HEK293T (cell line): ENCODE data around the gene POLR2E.

Experiments used
- CTCF ChIA-PET: fragments of 350-600 bp; formaldehyde crosslinking; extraction: SDS; loops from one replicate; lab custom pipeline; 2021; ENCODE audit warnings: antibody characterized with exemption, inconsistent platforms; lab: Yijun Ruan, JAX
- POLR2A ChIA-PET: fragments of 350-600 bp; formaldehyde crosslinking; extraction: SDS; loops from one replicate; lab custom pipeline; 2020; ENCODE audit warnings: antibody characterized with exemption, inconsistent platforms; lab: Yijun Ruan, JAX
- DNase-seq: peaks from one replicate; pipeline ENCODE4 v3.0.0; 2012; ENCODE audit warnings: mixed read lengths; ENCODE audit errors: extremely low spot score
- ARNT ChIP-seq: fragments of 450-650 bp; IDR thresholded peaks from 2 replicates; pipeline ENCODE4 v1.6.1; 2017; ENCODE audit warnings: mild to moderate bottlenecking
- BHLHE40 ChIP-seq: fragments of 450-650 bp; IDR thresholded peaks from 2 replicates; pipeline ENCODE4 v1.6.1; 2016; ENCODE audit warnings: mild to moderate bottlenecking, moderate library complexity, borderline replicate concordance
- CTBP1 ChIP-seq: fragments of 450-650 bp; IDR thresholded peaks from 2 replicates; pipeline ENCODE4 v1.6.1; 2016; ENCODE audit warnings: borderline replicate concordance
- ELF4 ChIP-seq: fragments of 450-650 bp; IDR thresholded peaks from 2 replicates; pipeline ENCODE4 v1.6.1; 2017; ENCODE audit warnings: antibody characterized with exemption
- FOXA1 ChIP-seq: fragments of 450-650 bp; IDR thresholded peaks from 2 replicates; pipeline ENCODE4 v1.6.1; 2016; ENCODE audit warnings: mild to moderate bottlenecking
- FOXK2 ChIP-seq: fragments of 450-650 bp; IDR thresholded peaks from 2 replicates; pipeline ENCODE4 v1.6.1; 2016; ENCODE audit warnings: mild to moderate bottlenecking
- FOXM1 ChIP-seq: fragments of 450-650 bp; IDR thresholded peaks from 2 replicates; pipeline ENCODE4 v1.6.1; 2017; ENCODE audit warnings: mild to moderate bottlenecking, borderline replicate concordance
- HDGF ChIP-seq: fragments of 450-650 bp; IDR thresholded peaks from 2 replicates; pipeline ENCODE4 v1.6.1; 2017; ENCODE audit warnings: antibody characterized with exemption, borderline replicate concordance
- L3MBTL2 ChIP-seq: fragments of 450-650 bp; conservative IDR thresholded peaks from 2 replicates; pipeline ENCODE4 v1.6.1; 2016; ENCODE audit warnings: mild to moderate bottlenecking
- LEF1 ChIP-seq: fragments of 450-650 bp; IDR thresholded peaks from 2 replicates; pipeline ENCODE4 v1.6.1; 2017; ENCODE audit warnings: mild to moderate bottlenecking, borderline replicate concordance
- NFRKB ChIP-seq: fragments of 450-650 bp; IDR thresholded peaks from 2 replicates; pipeline ENCODE4 v1.6.1; 2016; ENCODE audit warnings: mild to moderate bottlenecking, moderate library complexity
- PKNOX1 ChIP-seq: fragments of 450-650 bp; IDR thresholded peaks from 2 replicates; pipeline ENCODE4 v1.6.1; 2016
- SP1 ChIP-seq: fragments of 450-650 bp; IDR thresholded peaks from 2 replicates; pipeline ENCODE4 v1.6.1; 2017
- SUZ12 ChIP-seq: fragments of 450-650 bp; IDR thresholded peaks from 2 replicates; pipeline ENCODE4 v1.6.1; 2016; ENCODE audit warnings: mild to moderate bottlenecking
- TARDBP ChIP-seq: fragments of 450-650 bp; IDR thresholded peaks from 2 replicates; pipeline ENCODE4 v1.6.1; 2016
- ZNF384 ChIP-seq: fragments of 450-650 bp; IDR thresholded peaks from 2 replicates; pipeline ENCODE4 v1.6.1; 2016

Gene POLR2E

DNA sequence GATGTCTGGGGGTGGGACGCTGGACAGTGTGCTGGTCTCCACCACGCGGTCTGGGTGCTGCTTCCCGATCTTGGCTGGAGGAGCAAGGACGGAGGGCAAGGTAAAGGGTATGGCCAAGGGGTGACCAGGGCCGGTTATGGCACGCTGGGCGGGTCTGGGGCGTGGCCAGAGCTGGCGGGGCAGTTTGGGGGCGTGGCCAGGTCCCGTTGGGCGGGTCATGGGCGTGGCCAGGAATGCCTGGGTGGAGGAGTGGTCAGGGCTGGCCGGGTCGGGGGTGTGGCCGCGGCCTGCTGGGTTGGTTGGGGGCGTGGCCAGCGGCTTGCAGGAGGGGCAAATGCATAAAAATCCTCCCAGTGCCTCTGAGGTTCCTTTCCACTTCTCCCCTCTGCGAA, 27.8 kb upstream of the POLR2E start:
- POLR2A ChIA-PET = interaction anchor here (0.8 to 1.2 kb wide), 3 partner anchors 19 to 146 kb away, joined by 3 to 4 read pairs (median 3); partner anchors contain the start of genes ARHGAP45 and GPX4
- TF ChIP-seq FOXK2 = no peak
- no peak for TF ChIP-seq NFRKB
- no peak for TF ChIP-seq FOXA1
- peak; percentile 100 for TF ChIP-seq SP1
- peak; percentile 98 for DNase-seq
- CTCF ChIA-PET = interaction anchor here (1.0 to 1.1 kb wide), 2 partner anchors 9 to 91 kb away, joined by 3 to 5 read pairs; no protein-coding TSS in a partner anchor

DNA sequence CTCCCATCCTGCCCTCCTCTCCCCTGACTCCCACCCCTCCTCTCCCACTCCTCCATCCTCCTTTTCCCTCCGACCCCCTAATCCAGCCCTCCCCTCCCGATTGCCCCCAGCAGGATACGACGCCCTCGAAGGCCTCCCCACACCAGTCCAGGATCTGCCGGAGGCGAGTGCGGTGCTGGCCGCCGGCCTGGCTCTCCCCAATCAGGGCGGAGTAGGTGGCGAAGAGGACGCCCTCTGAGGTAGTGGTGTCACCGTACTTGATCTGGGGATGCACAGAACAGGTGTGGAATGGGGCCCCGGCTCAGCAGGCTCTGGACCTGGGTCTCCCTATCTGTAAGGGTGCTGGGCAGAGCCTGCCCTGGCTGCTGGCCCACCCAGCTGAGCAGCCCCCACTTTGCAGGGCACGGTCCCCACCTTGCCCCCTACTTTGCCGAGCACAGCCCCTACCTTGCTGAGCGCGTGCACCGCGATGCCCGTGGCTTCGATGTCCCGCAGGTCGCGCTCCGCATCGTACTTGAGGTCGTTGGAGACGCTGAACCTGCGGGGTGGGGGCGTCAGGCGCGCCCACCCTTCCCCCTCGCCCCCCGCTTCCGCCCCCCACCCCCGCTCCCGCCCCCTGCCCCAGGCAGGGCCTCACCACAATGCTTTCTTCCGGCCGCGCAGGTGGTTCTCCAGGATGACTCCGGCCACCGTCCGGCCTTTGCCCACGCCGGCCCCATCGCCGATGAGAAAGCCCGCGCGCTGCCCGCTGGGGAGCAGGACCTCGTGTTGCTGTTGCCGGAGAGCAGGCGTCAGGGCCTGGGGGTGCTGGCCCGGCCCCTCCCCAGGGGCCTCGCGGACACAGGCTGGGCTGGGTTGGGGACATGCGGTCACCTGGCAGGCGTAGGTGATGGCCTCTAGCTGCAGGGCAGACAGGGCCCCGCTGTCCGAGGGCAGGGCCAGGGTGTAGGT, 27.1 kb upstream of the POLR2E start:
- TF ChIP-seq ELF4 = no peak
- TF ChIP-seq BHLHE40 = no peak
- TF ChIP-seq CTBP1 = no peak
- TF ChIP-seq FOXM1 = no peak
- no peak for TF ChIP-seq FOXA1
- TF ChIP-seq TARDBP = no peak
- TF ChIP-seq FOXK2 = no peak
- TF ChIP-seq NFRKB = no peak
- TF ChIP-seq SP1 = no peak
- TF ChIP-seq HDGF = no peak
- TF ChIP-seq LEF1 = no peak
- no peak for TF ChIP-seq ZNF384
- TF ChIP-seq SUZ12 = no peak
- TF ChIP-seq L3MBTL2 = no peak
- no peak for TF ChIP-seq PKNOX1
- no peak for TF ChIP-seq ARNT
- CTCF ChIA-PET = interaction anchor here (1.0 kb wide), 1 partner anchor 9 kb away, joined by 3 read pairs; no protein-coding TSS in a partner anchor
- no peak for DNase-seq
- POLR2A ChIA-PET = interaction anchor here (0.8 to 1.2 kb wide), 3 partner anchors 18 to 147 kb away, joined by 3 to 4 read pairs (median 3); partner anchors contain the start of genes ARHGAP45 and GPX4

DNA sequence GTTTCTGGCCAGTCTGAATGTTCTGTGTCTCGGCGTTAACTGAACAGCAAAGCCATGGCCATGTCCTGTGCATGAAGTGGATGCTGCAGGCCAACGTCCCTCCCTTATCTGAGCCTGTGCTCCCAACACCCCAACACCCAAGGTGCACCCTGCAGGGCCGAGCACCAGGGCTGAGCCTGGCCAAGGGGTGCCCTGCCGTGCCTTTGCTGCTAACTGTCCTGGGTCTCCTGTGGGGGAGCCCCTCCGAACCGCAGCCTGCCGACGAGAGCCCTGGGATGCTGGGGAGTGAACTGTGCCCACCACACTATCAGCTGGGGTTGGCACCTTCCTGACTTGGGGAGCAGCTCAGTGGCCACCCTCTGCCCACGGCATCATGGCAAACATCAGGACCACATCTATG, 26.2 kb upstream of the POLR2E start:
- no peak for DNase-seq
- CTCF ChIA-PET = no interaction called here
- POLR2A ChIA-PET = no interaction called here
- TF ChIP-seq L3MBTL2 (no peak), FOXM1 (no peak)

- POLR2A ChIA-PET = interaction anchor here (1.4 kb wide), 1 partner anchor 149 kb away, joined by 3 read pairs; no protein-coding TSS in a partner anchor
Measured at GRCh38 chr19:1119475-1120217, 24.5 kb upstream of the POLR2E start.

DNA sequence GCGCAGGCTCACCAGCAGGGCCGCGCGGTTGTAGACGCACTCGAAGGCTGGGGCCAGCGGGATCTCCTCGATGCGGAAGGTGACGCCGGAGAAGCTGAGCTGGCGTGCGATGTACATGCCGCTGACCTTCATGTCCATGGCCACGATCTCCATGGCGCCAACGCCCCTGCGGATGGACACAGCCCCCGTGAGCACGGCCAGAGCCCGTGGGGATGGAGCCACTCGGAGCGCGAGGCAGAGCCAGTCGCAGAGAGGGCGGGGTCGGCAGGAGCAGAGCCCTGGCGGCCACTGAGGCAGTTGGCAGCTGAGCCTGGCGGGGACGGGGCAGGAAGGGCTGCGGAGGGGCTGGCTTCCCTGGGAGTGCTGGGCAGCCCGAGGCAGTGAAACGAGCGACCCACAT, 23.8 kb upstream of the POLR2E start:
- CTCF ChIA-PET = no interaction called here
- no peak for TF ChIP-seq ARNT
- POLR2A ChIA-PET = interaction anchor here (1.4 kb wide), 1 partner anchor 150 kb away, joined by 3 read pairs; no protein-coding TSS in a partner anchor
- DNase-seq = no peak

More at GRCh38 chr19:1119475-1120217, 24.5 kb upstream of the POLR2E start:
- DNase-seq = no peak
- TF ChIP-seq TARDBP = no peak
- no peak for TF ChIP-seq CTBP1
- no peak for TF ChIP-seq SUZ12
- no peak for TF ChIP-seq PKNOX1
- TF ChIP-seq FOXM1 = no peak
- TF ChIP-seq ZNF384 = no peak
- TF ChIP-seq NFRKB = no peak
- TF ChIP-seq FOXA1 = no peak
- no peak for TF ChIP-seq LEF1
- no peak for TF ChIP-seq SP1
- no peak for TF ChIP-seq BHLHE40
- no peak for TF ChIP-seq HDGF
- TF ChIP-seq ELF4 = no peak
- no peak for TF ChIP-seq FOXK2
- CTCF ChIA-PET = no interaction called here

- TF ChIP-seq LEF1 (no peak), FOXK2 (no peak), FOXM1 (no peak), L3MBTL2 (no peak), NFRKB (no peak), ARNT (no peak), PKNOX1 (no peak), SUZ12 (no peak)
- POLR2A ChIA-PET = no interaction called here
- DNase-seq = no peak
- CTCF ChIA-PET = no interaction called here
Measured at GRCh38 chr19:1117654-1118053, 22.5 kb upstream of the POLR2E start.
